K562 (cell line): ENCODE measurements around the gene ST7. TPM values are rescaled to one million over a fixed set of nuclear protein-coding genes. Genes with fewer than 3 reads are reported as not detected.
A peak's percentile ranks its signal among the peaks of the same experiment; 100 is the strongest.

Experiments
- ATAC-seq: fragments of 200-7000 bp; cut with Tn5 transposase; 3 replicates; pipeline ENCODE4 v1.9.1; 2020; ENCODE audit warnings: moderate library complexity
- BruUV-seq: library from RNA; stranded (reverse); fragments of 400-500 nt; replicated peaks from 2 replicates; lab custom pipeline; 2021; lab: Mats Ljungman, UMichigan
- CTCF ChIA-PET: fragments of 300-600 bp; formaldehyde crosslinking; extraction: SDS; loops from one replicate; lab custom pipeline; 2021; ENCODE audit warnings: low intra/inter-chr PET ratio; lab: Yijun Ruan, JAX
- POLR2A ChIA-PET: fragments of 300-600, 350-650 bp; sonication (Branson Sonifier 250); formaldehyde crosslinking; extraction: SDS; loops from one replicate; lab custom pipeline; 2021; ENCODE audit warnings: antibody characterized with exemption, inconsistent platforms; lab: Yijun Ruan, JAX
- DNase-seq, 4 experiments: peaks; one replicate each; pipeline versions ENCODE4 v3.0.0 to v3.0.0-alpha.2; 2011 to 2018; ENCODE audit warnings: low spot score in 3 of 4, mixed read lengths in 3 of 4; ENCODE audit errors: extremely low read depth in 1 of 4
- FAIRE-seq: peaks from 2 replicates; lab custom pipeline; 2011; peaks lifted over from hg19 to GRCh38; lab: Jason Lieb, UNC
- H2AFZ ChIP-seq: 2 replicates; pipeline ENCODE4 v1.6.0; 2011; ENCODE audit warnings: low read depth, low read length, control low read depth, inconsistent platforms
- H3K27ac ChIP-seq: fragments of 200-600 bp; 3 replicates; pipeline ENCODE4 v1.8.0; 2011; ENCODE audit warnings: low read depth, mild to moderate bottlenecking, control low read depth, inconsistent platforms, low read length, moderate library complexity, mixed read lengths; ENCODE audit errors: extremely low read depth
- H3K27me3 ChIP-seq, 2 experiments: fragments of 300-600 bp in 1 of 2; 2 replicates in 1 of 2; 3 replicates in 1 of 2; pipeline versions ENCODE4 v1.6.0 to v1.8.0; 2011; ENCODE audit warnings: inconsistent platforms in 2 of 2, low read length in 2 of 2, mild to moderate bottlenecking in 1 of 2, mixed read lengths in 1 of 2, moderate library complexity in 1 of 2; ENCODE audit not compliant: control insufficient read depth in 2 of 2, insufficient read depth in 2 of 2
- H3K36me3 ChIP-seq: fragments of 300-600 bp; 3 replicates; pipeline ENCODE4 v1.8.0; 2011; ENCODE audit warnings: mild to moderate bottlenecking, low read length, inconsistent platforms; ENCODE audit not compliant: control insufficient read depth, insufficient read depth
- H3K4me1 ChIP-seq, 2 experiments: fragments of 200-600 bp in 1 of 2; replicated peaks in 1 of 2; 2 replicates in 1 of 2; 3 replicates in 1 of 2; pipeline versions ENCODE4 v1.5.1 to v1.8.0; 2011; ENCODE audit warnings: inconsistent platforms in 2 of 2, low read length in 2 of 2, mild to moderate bottlenecking in 1 of 2, mixed read lengths in 1 of 2, moderate library complexity in 1 of 2; ENCODE audit not compliant: control insufficient read depth in 2 of 2, insufficient read depth in 2 of 2
- H3K4me2 ChIP-seq: 2 replicates; pipeline ENCODE4 v1.6.1; 2011; ENCODE audit warnings: low read length, control low read depth, inconsistent platforms, mixed read lengths; ENCODE audit not compliant: insufficient read depth
- H3K4me3 ChIP-seq: fragments of 200-600 bp; sonication (generic), shearing (Covaris generic); 2 replicates; pipeline ENCODE4 v1.5.1; 2016; ENCODE audit warnings: control low read depth, inconsistent platforms
- H3K79me2 ChIP-seq: fragments of 200-600 bp; 3 replicates; pipeline ENCODE4 v1.8.0; 2011; ENCODE audit warnings: low read length, inconsistent platforms; ENCODE audit not compliant: control insufficient read depth, insufficient read depth
- H3K9ac ChIP-seq, 2 experiments: 2 replicates each; pipeline versions ENCODE4 v1.6.0 to v1.6.1; 2011; ENCODE audit warnings: low read depth in 2 of 2, low read length in 2 of 2, control low read depth in 1 of 2, inconsistent platforms in 1 of 2, mild to moderate bottlenecking in 1 of 2, mixed read lengths in 1 of 2; ENCODE audit not compliant: insufficient read depth in 1 of 2
- H3K9me1 ChIP-seq: one replicate; pipeline ENCODE4 v1.6.0; 2011; ENCODE audit warnings: inconsistent platforms, mild to moderate bottlenecking, low read length, moderate library complexity; ENCODE audit not compliant: control insufficient read depth, insufficient read depth
- H3K9me3 ChIP-seq: replicated peaks from 2 replicates; pipeline ENCODE4 v1.5.1; 2011; ENCODE audit warnings: low read depth, low read length, inconsistent platforms; ENCODE audit not compliant: control insufficient read depth, insufficient read depth
- H4K20me1 ChIP-seq: replicated peaks from 2 replicates; pipeline ENCODE4 v1.6.1; 2011; ENCODE audit warnings: low read length, inconsistent platforms, mixed read lengths; ENCODE audit not compliant: control insufficient read depth, insufficient read depth
- ARNT ChIP-seq, 2 experiments: fragments of 450-650 bp; IDR thresholded peaks; 2 replicates each; pipeline ENCODE4 v1.6.1; 2016; ENCODE audit warnings: mild to moderate bottlenecking in 1 of 2
- BDP1 ChIP-seq: IDR thresholded peaks from 3 replicates; pipeline ENCODE4 v1.6.1; 2011; ENCODE audit not compliant: insufficient read length, insufficient read depth
- PCBP2 ChIP-seq: fragments of 200-400 bp; formaldehyde crosslinking; IDR thresholded peaks from 2 replicates; pipeline ENCODE4 v1.6.1; 2018; ENCODE audit warnings: low read length, low read depth, mild to moderate bottlenecking, moderate library complexity; ENCODE audit not compliant: poor library complexity, severe bottlenecking
- PHTF2 ChIP-seq: fragments of 250-450 bp; sonication (Bioruptor Pico); IDR thresholded peaks from 2 replicates; pipeline ENCODE4 v1.5.0; 2021; ENCODE audit warnings: mild to moderate bottlenecking
- RFX7 ChIP-seq: fragments of 250-450 bp; sonication (Bioruptor Pico); IDR thresholded peaks from 2 replicates; pipeline ENCODE4 v1.5.1; 2021; ENCODE audit warnings: mild to moderate bottlenecking
- SMAD2 ChIP-seq: fragments of 150-350 bp; IDR thresholded peaks from 2 replicates; pipeline ENCODE4 v1.6.1; 2014; ENCODE audit warnings: low read depth, mild to moderate bottlenecking, low read length
- SMARCA5 ChIP-seq: fragments of 450-650 bp; IDR thresholded peaks from 2 replicates; pipeline ENCODE4 v1.6.1; 2016
- SP2 ChIP-seq: IDR thresholded peaks from 2 replicates; pipeline ENCODE4 v1.6.1; 2011; ENCODE audit warnings: mild to moderate bottlenecking, low read depth, low read length, moderate library complexity; ENCODE audit not compliant: poor library complexity, severe bottlenecking; ENCODE audit errors: extremely low read depth
- TCFL5 ChIP-seq: fragments of 250-450 bp; sonication (Bioruptor Pico); conservative IDR thresholded peaks from 2 replicates; pipeline ENCODE4 v1.6.1; 2021; ENCODE audit warnings: mild to moderate bottlenecking, moderate library complexity, matching md5 sums
- TRIM28 ChIP-seq: fragments of 450-650 bp; IDR thresholded peaks from 2 replicates; pipeline ENCODE4 v1.6.1; 2017
- XRCC4 ChIP-seq: IDR thresholded peaks from one replicate; pipeline ENCODE4 v1.6.1; 2011; ENCODE audit not compliant: insufficient read depth, insufficient read length; ENCODE audit errors: extremely low read depth
- ZKSCAN1 ChIP-seq: fragments of 150-350 bp; IDR thresholded peaks from 2 replicates; pipeline ENCODE4 v1.6.1; 2016; ENCODE audit warnings: low read depth, low read length
- ZNF143 ChIP-seq: sonication (generic); formaldehyde crosslinking; IDR thresholded peaks from 2 replicates; pipeline ENCODE4 v1.9.0; 2022; ENCODE audit warnings: mild to moderate bottlenecking, missing genetic modification reagents
- ZNF184 ChIP-seq: sonication (generic); formaldehyde crosslinking; IDR thresholded peaks from 2 replicates; pipeline ENCODE4 v1.5.0; 2020; ENCODE audit warnings: missing genetic modification reagents
- ZNF253 ChIP-seq: fragments of 250-450 bp; sonication (Bioruptor Pico); conservative IDR thresholded peaks from 2 replicates; pipeline ENCODE4 v1.6.1; 2021; ENCODE audit warnings: mild to moderate bottlenecking
- ZNF668 ChIP-seq: fragments of 250-450 bp; sonication (Bioruptor Pico); IDR thresholded peaks from 2 replicates; pipeline ENCODE4 v1.8.0; 2022; ENCODE audit warnings: mild to moderate bottlenecking, inconsistent platforms
- ZNF76 ChIP-seq: fragments of 250-450 bp; sonication (Bioruptor Pico); IDR thresholded peaks from 2 replicates; pipeline ENCODE4 v1.4.0; 2020; ENCODE audit warnings: mild to moderate bottlenecking, moderate library complexity, borderline replicate concordance
- WGBS: fragments of 100-300 bp; shearing (Covaris generic); methylation state at CpG from one replicate; pipeline ENCODE4 v1.1.6; 2016; ENCODE audit warnings: low coverage, mixed read lengths; ENCODE audit not compliant: insufficient coverage; ENCODE audit errors: missing lambda C conversion rate; 5-methylcytosine and 5-hydroxymethylcytosine counted together
- in situ Hi-C: fragments of 300-500 bp; cut with MboI; formaldehyde crosslinking; loops from 4 replicates; pipeline ENCODE4 v1.15.0; 2018; ENCODE audit warnings: inconsistent platforms, mixed read lengths
- intact Hi-C: fragments of 100-400 bp; cut with micrococcal nuclease; formaldehyde crosslinking; loops from 2 replicates; pipeline ENCODE4 v1.14.2; 2022
- polyA plus RNA-seq, 8 experiments: library from polyadenylated mRNA; depleted of rRNA in 4 of 8; stranded (reverse) in 5 of 8; unstranded in 3 of 8; fragments of >200 nt; fragmentation: Nextera tagmentation in 2 of 8; fragmentation: Illumina TruSeq in 1 of 8; extraction: Ambion mirVana in 2 of 8; extraction: Trizol in 1 of 8; gene quantifications; 2 replicates each; pipeline versions ENCODE4 v1.2.1 to v1.2.3, GENCODE V29; 2011 to 2014; ENCODE audit warnings: inconsistent platforms in 1 of 8, missing spikeins in 1 of 8
- total RNA-seq, 7 experiments: library from RNA; depleted of rRNA in 6 of 7; stranded (reverse); fragments of >200 nt in 6 of 7; fragmentation: Illumina TruSeq in 2 of 7; extraction: Trizol in 2 of 7; gene quantifications; 2 replicates each; pipeline versions ENCODE4 v1.2.1 to v1.2.3, GENCODE V29; 2011 to 2021; ENCODE audit warnings: low replicate concordance in 1 of 7
- TF ChIP-seq, protein P1 (sequence below): fragments of 250-450 bp; sonication (Bioruptor Pico); IDR thresholded peaks from 2 replicates; pipeline ENCODE4 v1.8.0; 2022; ENCODE audit warnings: moderate library complexity, mild to moderate bottlenecking, inconsistent platforms
- TF ChIP-seq, protein P2 (sequence below): fragments of 450-650 bp; formaldehyde crosslinking; IDR thresholded peaks from 2 replicates; pipeline ENCODE4 v1.4.0; 2022; ENCODE audit warnings: missing genetic modification characterization

ST7 gene
- total and polyA plus RNA-seq, 9 of the 15 experiments (the other 6 are each of a cell fraction or from before 2014, with no cell fraction given): 23.9 to 56.3 (median 36.9) TPM

DNA sequence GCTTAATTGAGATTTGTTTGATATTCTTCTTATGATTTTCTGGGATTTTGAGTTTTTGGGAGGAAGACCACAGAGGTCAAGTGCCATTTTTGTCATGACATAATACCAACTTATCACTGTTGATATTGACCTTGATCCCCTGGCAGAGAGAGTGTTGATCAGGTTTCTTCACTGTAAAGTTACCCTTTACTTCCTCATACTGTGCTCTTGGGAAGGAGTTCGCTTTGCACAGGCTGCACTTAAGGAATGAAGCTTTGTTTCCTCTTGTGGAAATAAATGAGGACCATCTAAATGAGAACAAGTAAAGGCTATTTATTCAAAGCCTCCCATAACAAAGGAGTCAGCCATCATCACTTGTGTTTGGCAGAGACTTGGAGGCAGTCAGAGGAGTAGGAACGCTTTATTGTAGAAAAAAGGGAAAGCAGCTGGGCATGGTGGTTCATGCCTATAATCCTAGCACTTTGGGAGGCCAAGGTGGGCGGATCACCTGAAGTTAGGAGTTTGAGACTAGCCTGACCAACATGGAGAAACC is 16.1 kb downstream of the ST7 start:
- FAIRE-seq: no peak
- in situ Hi-C loops: loop anchor here (25.0 kb wide), 1 partner anchor 1218 kb away; the partner anchor contains the start of gene LSM8
- no TSS peak for BruUV-seq
- H3K36me3 ChIP-seq: no peaks in the 10 kb centered on the region
- no peaks in the 10 kb centered on the region for H4K20me1 ChIP-seq
- H2AFZ ChIP-seq: no peak overlapping the region
- peaks cover 31% of the 10 kb centered on the region; the same call in 2 of the 3 replicates for H3K79me2 ChIP-seq
- no peak for DNase-seq
- WGBS: 92% methylated on average over 3 of the region's 3 CpGs
- peaks cover 12 to 25% of the 10 kb centered on the region in 2 experiments for H3K4me1 ChIP-seq
- no peaks in the 10 kb centered on the region for H3K27me3 ChIP-seq
- 0 out of 3 replicates have a peak, but pooled peaks have one; percentile 5 for ATAC-seq
- H3K4me2 ChIP-seq: no peak overlapping the region
- intact Hi-C loops: no loop called here
- H3K9me3 ChIP-seq: no peaks in the 10 kb centered on the region
- H3K4me3 ChIP-seq: no peak overlapping the region
- H3K27ac ChIP-seq: no peak overlapping the region
- TF ChIP-seq SMAD2 (no peak), ZNF184 (CRISPR knock-in tag) (no peak), PCBP2 (no peak), ZNF253 (no peak), ARNT (IDR thresholded peaks at IDR 0.05) (no peak), SMARCA5 (no peak), BDP1 (no peak), XRCC4 (no peak), ZNF668 (no peak), ZKSCAN1 (no peak), TCFL5 (CRISPR knock-in tag) (no peak), ZNF143 (CRISPR knock-in tag) (no peak), SP2 (no peak), RFX7 (CRISPR knock-in tag) (no peak), TRIM28 (no peak), PHTF2 (CRISPR knock-in tag) (no peak), ZNF76 (no peak)
- TF ChIP-seq, protein P1, sequence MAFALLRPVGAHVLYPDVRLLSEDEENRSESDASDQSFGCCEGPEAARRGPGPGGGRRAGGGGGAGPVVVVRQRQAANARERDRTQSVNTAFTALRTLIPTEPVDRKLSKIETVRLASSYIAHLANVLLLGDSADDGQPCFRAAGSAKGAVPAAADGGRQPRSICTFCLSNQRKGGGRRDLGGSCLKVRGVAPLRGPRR (CRISPR knock-in tag): no peak
- TF ChIP-seq, protein P2, sequence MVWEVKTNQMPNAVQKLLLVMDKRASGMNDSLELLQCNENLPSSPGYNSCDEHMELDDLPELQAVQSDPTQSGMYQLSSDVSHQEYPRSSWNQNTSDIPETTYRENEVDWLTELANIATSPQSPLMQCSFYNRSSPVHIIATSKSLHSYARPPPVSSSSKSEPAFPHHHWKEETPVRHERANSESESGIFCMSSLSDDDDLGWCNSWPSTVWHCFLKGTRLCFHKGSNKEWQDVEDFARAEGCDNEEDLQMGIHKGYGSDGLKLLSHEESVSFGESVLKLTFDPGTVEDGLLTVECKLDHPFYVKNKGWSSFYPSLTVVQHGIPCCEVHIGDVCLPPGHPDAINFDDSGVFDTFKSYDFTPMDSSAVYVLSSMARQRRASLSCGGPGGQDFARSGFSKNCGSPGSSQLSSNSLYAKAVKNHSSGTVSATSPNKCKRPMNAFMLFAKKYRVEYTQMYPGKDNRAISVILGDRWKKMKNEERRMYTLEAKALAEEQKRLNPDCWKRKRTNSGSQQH (CRISPR knock-in tag): no peak
- ChIA-PET CTCF (no interaction called here), POLR2A (interaction anchor here (0.9 to 5.0 kb wide), 6 partner anchors 10 to 38 kb away, joined by 3 to 40 read pairs (median 6); partner anchors contain the start of gene ST7)
- no peaks in the 10 kb centered on the region for H3K9me1 ChIP-seq
- H3K9ac ChIP-seq: no peak overlapping the region
